ENCODE data around the gene C1QTNF12. TPM values are rescaled to one million over a fixed set of nuclear protein-coding genes. Genes with fewer than 3 reads are reported as not detected.
A peak's percentile ranks its signal among the peaks of the same experiment; 100 is the strongest.

Gene C1QTNF12
- total and polyA plus RNA-seq, 4 experiments from 2014 or later = 0.31 to 3.3 (median 2.4) TPM; not detected in 1

DNA sequence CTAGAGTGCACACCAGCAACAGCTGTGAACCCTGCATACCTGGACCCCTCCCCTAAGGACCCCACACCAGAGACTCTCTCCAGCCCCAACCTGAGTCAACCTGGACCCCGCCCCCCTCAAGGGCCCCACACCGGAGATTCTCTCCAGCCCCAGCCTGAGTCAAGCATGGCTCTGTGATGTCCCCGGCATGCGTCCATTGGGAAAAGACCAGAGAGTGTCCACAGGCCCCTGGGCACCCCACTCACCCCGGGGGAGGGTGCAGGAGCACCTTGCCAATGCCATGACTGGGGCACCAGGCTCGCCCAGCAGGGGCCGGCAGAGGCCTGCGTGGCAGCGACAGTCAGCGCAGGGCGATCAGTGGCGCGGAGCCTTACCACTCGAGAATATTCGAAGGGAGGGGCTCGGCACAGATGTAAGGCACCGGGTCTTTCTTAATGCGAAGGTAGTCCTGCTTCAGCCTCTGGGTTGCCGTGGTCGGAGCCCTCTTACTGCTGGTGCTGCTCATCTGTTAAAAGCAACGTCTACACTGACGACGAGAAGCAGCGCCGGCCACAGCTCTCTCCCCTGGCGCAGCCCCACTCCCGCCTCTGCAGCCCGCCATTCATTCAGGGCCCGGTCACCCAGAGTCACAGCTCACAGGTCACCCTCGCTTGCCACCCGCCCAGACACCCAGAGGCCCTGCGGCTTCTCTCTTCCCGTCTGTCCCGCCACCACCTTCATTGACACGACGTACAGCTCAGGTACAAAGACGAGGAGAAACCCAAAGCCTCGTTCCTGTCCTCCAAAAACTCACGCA is 21.2 kb upstream of the C1QTNF12 start:
- H3K36me3 ChIP-seq (ENCODE audit: insufficient read depth, low read length) = peaks cover 8% of the 10 kb centered on the region

DNA sequence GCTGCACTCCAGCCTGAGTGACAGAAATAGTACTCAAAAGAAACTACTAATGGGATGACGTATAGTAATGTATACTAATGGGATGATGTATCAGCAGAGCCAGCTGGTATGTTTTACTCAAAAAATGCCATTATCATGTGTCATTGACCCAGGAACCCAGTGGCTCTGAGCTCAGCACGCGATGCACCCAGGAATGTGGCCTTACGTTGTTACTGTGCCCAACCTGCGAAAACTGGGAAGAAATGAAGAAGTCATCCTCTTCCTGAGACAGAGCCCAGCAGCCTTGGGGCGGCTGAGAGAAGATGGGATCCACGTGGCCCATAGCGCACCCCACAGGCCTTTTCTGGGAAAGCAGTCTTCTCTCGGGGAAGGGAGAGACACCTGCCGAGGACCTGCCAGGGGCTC is 18.3 kb upstream of the C1QTNF12 start:
- Mint-ChIP-seq H3K4me1 (peaks cover 18 to 43% (median 20%) of the 10 kb centered on the region in 4 donors), H3K4me3 (no peak overlapping the region), H3K36me3 (peaks cover 34 to 46% of the 10 kb centered on the region in 2 donors), H3K27me3 (no peaks in the 10 kb centered on the region), H3K9me3 (peaks cover 0 to 1% (median 0%) of the 10 kb centered on the region in 8 donors), H3K27ac (no peak overlapping the region)
- Histone ChIP-seq H3K9me3 (ENCODE audit: control insufficient read depth in 1 of 2, low read length in 2 of 2) (no peaks in the 10 kb centered on the region), H3K36me3 (ENCODE audit: insufficient read depth, low read length) (peaks cover 33% of the 10 kb centered on the region), H3K27me3 (ENCODE audit: insufficient read depth, low read length) (no peaks in the 10 kb centered on the region), H3K27ac (ENCODE audit: low read depth, low read length) (no peak overlapping the region), H3K4me3 (ENCODE audit: low read length in 2 of 2) (no peak overlapping the region), H3K4me1 (ENCODE audit: insufficient read depth, low read length) (peaks cover 17% of the 10 kb centered on the region)
- DNase-seq = peak in 2 of 5 donors; percentile 21 to 39
- POLR2A ChIA-PET (ENCODE audit: partially characterized antibody) = no interaction called here
- intact Hi-C loops (cut with micrococcal nuclease) = no loop called here
- CTCF ChIA-PET (ENCODE audit: partially characterized antibody) = interaction anchor here (1.2 kb wide), 1 partner anchor 142 kb away, joined by 3 read pairs; no protein-coding TSS in a partner anchor

More for the DNA sequence above, 21.2 kb upstream of the C1QTNF12 start:
- peaks cover 34% of the 10 kb centered on the region for H3K4me1 ChIP-seq (ENCODE audit: insufficient read depth, low read length)
- H3K27me3 ChIP-seq (ENCODE audit: insufficient read depth, low read length) = no peaks in the 10 kb centered on the region
- DNase-seq = no peak
- no peak overlapping the region for H3K27ac ChIP-seq (ENCODE audit: low read depth, low read length)
- no peaks in the 10 kb centered on the region for H3K9me3 Mint-ChIP-seq
- no peak overlapping the region for H3K4me3 Mint-ChIP-seq
- no peaks in the 10 kb centered on the region for H3K27me3 Mint-ChIP-seq
- intact Hi-C loops (cut with micrococcal nuclease) = no loop called here
- H3K36me3 Mint-ChIP-seq = peaks cover 23 to 45% of the 10 kb centered on the region in 2 donors
- CTCF ChIA-PET (ENCODE audit: partially characterized antibody) = no interaction called here
- H3K9me3 ChIP-seq (ENCODE audit: control insufficient read depth in 1 of 2, low read length in 2 of 2) = no peaks in the 10 kb centered on the region
- H3K27ac Mint-ChIP-seq = no peak overlapping the region
- H3K4me3 ChIP-seq (ENCODE audit: low read length in 2 of 2) = no peak overlapping the region
- H3K4me1 Mint-ChIP-seq = peaks cover 25 to 51% (median 34%) of the 10 kb centered on the region in 4 donors
- POLR2A ChIA-PET (ENCODE audit: partially characterized antibody) = no interaction called here

GRCh38 chr1:1264026-1264425 is 17.5 kb upstream of the C1QTNF12 start:
- POLR2A ChIA-PET (ENCODE audit: partially characterized antibody) = no interaction called here
- Mint-ChIP-seq H3K36me3 (peaks cover 36 to 49% of the 10 kb centered on the region in 2 donors), H3K9me3 (peaks cover 0 to 4% (median 0%) of the 10 kb centered on the region in 8 donors), H3K27me3 (no peaks in the 10 kb centered on the region), H3K4me3 (no peak overlapping the region), H3K27ac (no peak overlapping the region), H3K4me1 (peaks cover 16 to 45% (median 18%) of the 10 kb centered on the region in 4 donors)
- Histone ChIP-seq H3K4me1 (ENCODE audit: insufficient read depth, low read length) (peaks cover 11% of the 10 kb centered on the region), H3K4me3 (ENCODE audit: low read length in 2 of 2) (no peak overlapping the region), H3K27me3 (ENCODE audit: insufficient read depth, low read length) (no peaks in the 10 kb centered on the region), H3K27ac (ENCODE audit: low read depth, low read length) (no peak overlapping the region), H3K36me3 (ENCODE audit: insufficient read depth, low read length) (peaks cover 35% of the 10 kb centered on the region), H3K9me3 (ENCODE audit: control insufficient read depth in 1 of 2, low read length in 2 of 2) (no peaks in the 10 kb centered on the region)
- DNase-seq = no peak
- intact Hi-C loops (cut with micrococcal nuclease) = no loop called here
- CTCF ChIA-PET (ENCODE audit: partially characterized antibody) = interaction anchor here (1.2 kb wide), 1 partner anchor 141 kb away, joined by 3 read pairs; no protein-coding TSS in a partner anchor

DNA sequence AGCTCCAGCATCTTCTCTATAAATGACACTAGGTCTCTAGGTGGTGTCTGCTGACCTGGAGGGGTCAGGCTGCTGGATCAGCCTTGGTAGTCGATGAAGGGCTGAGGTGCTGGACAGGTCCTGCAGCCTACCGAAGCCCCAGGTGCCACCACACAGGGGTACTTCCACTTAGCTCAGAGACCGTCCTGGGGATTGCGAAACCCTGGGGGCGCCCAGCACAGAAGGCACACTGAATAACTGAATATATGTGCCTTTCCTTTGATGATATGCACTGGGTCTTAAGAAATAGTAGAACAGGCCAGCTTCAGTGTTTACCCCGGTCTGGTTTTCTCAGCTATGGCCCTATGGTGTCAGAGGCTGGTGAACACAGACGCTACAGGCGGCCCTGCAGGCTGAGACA is 16.2 kb upstream of the C1QTNF12 start:
- Histone ChIP-seq H3K4me1 (ENCODE audit: insufficient read depth, low read length) (peaks cover 11% of the 10 kb centered on the region), H3K27ac (ENCODE audit: low read depth, low read length) (no peak overlapping the region), H3K36me3 (ENCODE audit: insufficient read depth, low read length) (peaks cover 35% of the 10 kb centered on the region), H3K4me3 (ENCODE audit: low read length in 2 of 2) (no peak overlapping the region), H3K9me3 (ENCODE audit: control insufficient read depth in 1 of 2, low read length in 2 of 2) (no peaks in the 10 kb centered on the region), H3K27me3 (ENCODE audit: insufficient read depth, low read length) (no peaks in the 10 kb centered on the region)
- ChIA-PET CTCF (ENCODE audit: partially characterized antibody) (interaction anchor here (1.1 kb wide), 1 partner anchor 140 kb away, joined by 4 read pairs; no protein-coding TSS in a partner anchor), POLR2A (ENCODE audit: partially characterized antibody) (no interaction called here)
- H3K4me1 Mint-ChIP-seq = peaks cover 13 to 38% (median 20%) of the 10 kb centered on the region in 4 donors
- H3K9me3 Mint-ChIP-seq = peaks cover 0 to 4% (median 0%) of the 10 kb centered on the region in 8 donors
- DNase-seq = no peak
- no peaks in the 10 kb centered on the region for H3K27me3 Mint-ChIP-seq
- H3K4me3 Mint-ChIP-seq = no peak overlapping the region
- intact Hi-C loops (cut with micrococcal nuclease) = no loop called here
- H3K36me3 Mint-ChIP-seq = peaks cover 37 to 50% of the 10 kb centered on the region in 2 donors
- peak overlapping the region in 3 of 7 donors; percentile 53 to 68 (median 60) for H3K27ac Mint-ChIP-seq

GRCh38 chr1:1262071-1262470 is 15.5 kb upstream of the C1QTNF12 start:
- H3K4me1 Mint-ChIP-seq = peaks cover 13 to 38% (median 20%) of the 10 kb centered on the region in 4 donors
- peaks cover 11% of the 10 kb centered on the region for H3K4me1 ChIP-seq (ENCODE audit: insufficient read depth, low read length)
- H3K27ac Mint-ChIP-seq = peak overlapping the region in 1 of 7 donors; percentile 87
- H3K9me3 Mint-ChIP-seq = peaks cover 0 to 4% (median 0%) of the 10 kb centered on the region in 8 donors
- peaks cover 39 to 48% of the 10 kb centered on the region in 2 donors for H3K36me3 Mint-ChIP-seq
- H3K27ac ChIP-seq (ENCODE audit: low read depth, low read length) = no peak overlapping the region
- H3K9me3 ChIP-seq (ENCODE audit: control insufficient read depth in 1 of 2, low read length in 2 of 2) = no peaks in the 10 kb centered on the region
- H3K4me3 ChIP-seq (ENCODE audit: low read length in 2 of 2) = no peak overlapping the region
- H3K27me3 Mint-ChIP-seq = no peaks in the 10 kb centered on the region
- peak overlapping the region in 1 of 8 donors; percentile 57 for H3K4me3 Mint-ChIP-seq
- POLR2A ChIA-PET (ENCODE audit: partially characterized antibody) = no interaction called here
- CTCF ChIA-PET (ENCODE audit: partially characterized antibody) = interaction anchor here (1.1 kb wide), 1 partner anchor 139 kb away, joined by 4 read pairs; no protein-coding TSS in a partner anchor
- intact Hi-C loops (cut with micrococcal nuclease) = no loop called here
- H3K36me3 ChIP-seq (ENCODE audit: insufficient read depth, low read length) = peaks cover 35% of the 10 kb centered on the region
- H3K27me3 ChIP-seq (ENCODE audit: insufficient read depth, low read length) = no peaks in the 10 kb centered on the region
- DNase-seq = no peak

DNA sequence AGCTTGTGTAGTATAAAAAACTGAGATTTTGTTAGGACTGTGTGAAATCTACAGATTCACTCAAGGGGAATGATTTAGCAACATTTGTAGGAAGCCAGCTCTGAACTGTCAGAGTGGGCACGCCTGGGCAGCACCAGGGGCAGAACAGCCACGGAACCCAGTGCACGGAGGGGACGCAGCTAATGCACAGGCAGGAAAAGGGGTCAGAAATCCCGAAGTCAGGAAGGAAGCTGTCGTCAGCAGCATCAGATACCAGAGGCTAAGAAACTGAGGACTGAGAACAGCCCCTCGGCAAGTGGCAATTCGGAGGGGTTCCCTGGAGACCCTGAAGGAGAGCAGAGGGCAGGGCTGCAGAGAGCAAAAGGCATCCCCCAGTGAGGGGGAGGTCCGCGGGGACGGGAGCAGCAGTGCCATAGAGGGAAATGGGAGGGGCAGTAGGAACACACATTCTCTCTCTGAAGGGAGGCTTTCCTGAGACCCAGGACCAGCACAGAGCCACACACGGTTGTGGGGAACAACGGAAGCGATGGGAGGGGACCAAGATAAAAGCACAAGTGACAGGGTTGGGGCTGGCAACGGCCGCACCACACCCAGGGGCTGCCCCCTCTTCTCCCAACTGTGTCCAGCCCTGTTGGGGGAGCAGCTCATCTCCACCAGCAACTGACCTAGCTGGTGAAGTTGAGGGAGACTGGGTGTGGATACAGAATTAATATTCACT is 14.5 kb upstream of the C1QTNF12 start:
- H3K4me3 Mint-ChIP-seq = peak overlapping the region in 7 of 8 donors; percentile 28 to 75 (median 52)
- intact Hi-C loops (cut with micrococcal nuclease) = no loop called here
- peaks cover 37% of the 10 kb centered on the region for H3K36me3 ChIP-seq (ENCODE audit: insufficient read depth, low read length)
- H3K27ac Mint-ChIP-seq = peak overlapping the region; percentile 69 to 91 (median 85)
- no peaks in the 10 kb centered on the region for H3K27me3 ChIP-seq (ENCODE audit: insufficient read depth, low read length)
- H3K9me3 Mint-ChIP-seq = peaks cover 0 to 4% (median 0%) of the 10 kb centered on the region in 8 donors
- ChIA-PET CTCF (ENCODE audit: partially characterized antibody) (interaction anchor here (0.7 kb wide), 1 partner anchor 140 kb away, joined by 3 read pairs; no protein-coding TSS in a partner anchor), POLR2A (ENCODE audit: partially characterized antibody) (no interaction called here)
- H3K27ac ChIP-seq (ENCODE audit: low read depth, low read length) = no peak overlapping the region
- H3K4me1 ChIP-seq (ENCODE audit: insufficient read depth, low read length) = peaks cover 11% of the 10 kb centered on the region
- DNase-seq = peak in 1 of 5 donors; percentile 20
- H3K9me3 ChIP-seq (ENCODE audit: control insufficient read depth in 1 of 2, low read length in 2 of 2) = no peaks in the 10 kb centered on the region
- H3K27me3 Mint-ChIP-seq = no peaks in the 10 kb centered on the region
- peaks cover 40 to 50% of the 10 kb centered on the region in 2 donors for H3K36me3 Mint-ChIP-seq
- peaks cover 13 to 37% (median 19%) of the 10 kb centered on the region in 4 donors for H3K4me1 Mint-ChIP-seq
- no peak overlapping the region for H3K4me3 ChIP-seq (ENCODE audit: low read length in 2 of 2)

All from CD4-positive, alpha-beta memory T cell (primary cell).